SK-N-SH (cell line): Measurements from ENCODE around the gene KRT32. TPM values are rescaled to one million over a fixed set of nuclear protein-coding genes. Genes with fewer than 3 reads are reported as not detected.
A peak's percentile ranks its signal among the peaks of the same experiment; 100 is the strongest.

Source experiments
- CTCF ChIA-PET: fragments of 300-600, 350-600 bp; formaldehyde crosslinking; extraction: SDS; loops from one replicate; lab custom pipeline; 2021; lab: Yijun Ruan, JAX
- POLR2A ChIA-PET: fragments of 350-600 bp; sonication (Branson Sonifier 250); formaldehyde crosslinking; extraction: SDS; loops from one replicate; lab custom pipeline; 2020; ENCODE audit warnings: antibody characterized with exemption, inconsistent platforms; lab: Yijun Ruan, JAX
- DNase-seq: peaks from one replicate; pipeline ENCODE4 v3.0.0; 2012
- H2AFZ ChIP-seq: fragments of 200-600 bp; sonication (generic); 2 replicates; pipeline ENCODE4 v1.8.1; 2016; ENCODE audit warnings: antibody characterized with exemption, mild to moderate bottlenecking, low read depth
- H3F3A ChIP-seq: fragments of 200-600 bp; sonication (generic); replicated peaks from 2 replicates; pipeline ENCODE3; 2016; ENCODE audit warnings: antibody characterized with exemption, mild to moderate bottlenecking; ENCODE audit not compliant: insufficient read depth
- H3K27ac ChIP-seq, 2 experiments: fragments of 200-500 bp in 1 of 2; fragments of 200-600 bp in 1 of 2; sonication (Bioruptor generic) in 1 of 2; sonication (generic), shearing (Covaris generic) in 1 of 2; 2 replicates each; pipeline versions ENCODE4 v1.5.1 to v1.6.1; 2014 to 2016; ENCODE audit warnings: low read depth in 2 of 2, inconsistent platforms in 1 of 2, low read length in 1 of 2, mild to moderate bottlenecking in 1 of 2, mixed read lengths in 1 of 2
- H3K27me3 ChIP-seq: fragments of 200-600 bp; sonication (generic), shearing (Covaris generic); 2 replicates; pipeline ENCODE4 v1.6.1; 2016; ENCODE audit warnings: mixed run types; ENCODE audit not compliant: insufficient read depth
- H3K36me3 ChIP-seq, 2 experiments: fragments of 200-500 bp in 1 of 2; fragments of 200-600 bp in 1 of 2; sonication (Bioruptor generic) in 1 of 2; sonication (generic) in 1 of 2; replicated peaks in 1 of 2; 2 replicates each; pipeline versions ENCODE3 to v1.5.1; 2014 to 2016; ENCODE audit warnings: low read length in 1 of 2, mild to moderate bottlenecking in 1 of 2; ENCODE audit not compliant: insufficient read depth in 2 of 2, control insufficient read depth in 1 of 2
- H3K4me1 ChIP-seq, 2 experiments: fragments of 200-500 bp in 1 of 2; fragments of 200-600 bp in 1 of 2; sonication (Bioruptor generic) in 1 of 2; sonication (generic), shearing (Covaris generic) in 1 of 2; 2 replicates each; pipeline versions ENCODE4 v1.5.1 to v1.6.1; 2014 to 2016; ENCODE audit warnings: low read depth in 1 of 2, low read length in 1 of 2, mixed run types in 1 of 2; ENCODE audit not compliant: insufficient read depth in 2 of 2, control insufficient read depth in 1 of 2
- H3K4me2 ChIP-seq: fragments of 200-600 bp; sonication (generic), shearing (Covaris generic); 2 replicates; pipeline ENCODE4 v1.6.1; 2017; ENCODE audit warnings: mixed run types
- H3K4me3 ChIP-seq, 2 experiments: fragments of 200-500 bp in 1 of 2; fragments of 200-600 bp in 1 of 2; sonication (Bioruptor generic) in 1 of 2; sonication (generic), shearing (Covaris generic) in 1 of 2; 2 replicates each; pipeline versions ENCODE4 v1.5.1 to v1.8.1; 2014 to 2016; ENCODE audit warnings: low read depth in 2 of 2, inconsistent platforms in 1 of 2, low read length in 1 of 2, mild to moderate bottlenecking in 1 of 2, mixed read lengths in 1 of 2, moderate library complexity in 1 of 2
- H3K79me2 ChIP-seq: fragments of 200-600 bp; sonication (generic); 2 replicates; pipeline ENCODE4 v1.8.1; 2017; ENCODE audit warnings: mild to moderate bottlenecking; ENCODE audit not compliant: insufficient read depth
- H3K9ac ChIP-seq: fragments of 200-600 bp; sonication (generic); 2 replicates; pipeline ENCODE4 v1.6.1; 2017; ENCODE audit warnings: mixed run types
- H3K9me2 ChIP-seq: fragments of 200-600 bp; sonication (generic); 2 replicates; pipeline ENCODE4 v1.6.1; 2017; ENCODE audit warnings: mixed run types
- H3K9me3 ChIP-seq: fragments of 200-600 bp; sonication (generic); 2 replicates; pipeline ENCODE4 v1.6.1; 2017; ENCODE audit warnings: mixed run types, mild to moderate bottlenecking, moderate library complexity
- H4K20me1 ChIP-seq: fragments of 200-600 bp; sonication (generic); 2 replicates; pipeline ENCODE4 v1.6.1; 2017; ENCODE audit warnings: mild to moderate bottlenecking, mixed run types; ENCODE audit not compliant: insufficient read depth
- CHD2 ChIP-seq: fragments of 150-350 bp; IDR thresholded peaks from 2 replicates; pipeline ENCODE4 v1.6.1; 2018; ENCODE audit warnings: low read length; ENCODE audit not compliant: partially characterized antibody
- CTCF ChIP-seq: fragments of 200-600 bp; sonication (generic); IDR thresholded peaks from 2 replicates; pipeline ENCODE4 v1.6.1; 2017; ENCODE audit warnings: antibody characterized with exemption, mild to moderate bottlenecking, moderate library complexity
- EP300 ChIP-seq, 2 experiments: IDR thresholded peaks; 2 replicates each; pipeline versions ENCODE4 v1.4.0 to v1.6.1; 2012; ENCODE audit warnings: borderline replicate concordance in 1 of 2, low read depth in 1 of 2, low read length in 1 of 2
- EZH2phosphoT487 ChIP-seq: fragments of 200-600 bp; sonication (generic); IDR thresholded peaks from 2 replicates; pipeline ENCODE4 v1.6.1; 2017; ENCODE audit warnings: low read depth, mixed run types, mild to moderate bottlenecking, antibody characterized with exemption, moderate library complexity, borderline replicate concordance
- FOSL2 ChIP-seq: IDR thresholded peaks from 2 replicates; pipeline ENCODE4 v1.4.0; 2012; ENCODE audit warnings: low read depth, mild to moderate bottlenecking, moderate library complexity, borderline replicate concordance
- GATA2 ChIP-seq: sonication (generic); formaldehyde crosslinking; IDR thresholded peaks from 2 replicates; pipeline ENCODE4 v1.5.0; 2020; ENCODE audit warnings: mild to moderate bottlenecking, missing genetic modification reagents
- MEF2A ChIP-seq: IDR thresholded peaks from 2 replicates; pipeline ENCODE4 v1.4.0; 2012; ENCODE audit warnings: low read depth, borderline replicate concordance
- MXI1 ChIP-seq: IDR thresholded peaks from 2 replicates; pipeline ENCODE4 v1.6.1; 2012; ENCODE audit warnings: mild to moderate bottlenecking, low read depth, low read length, improper control_type of control experiment
- PBX3 ChIP-seq: IDR thresholded peaks from 2 replicates; pipeline ENCODE4; 2012
- POLR2AphosphoS5 ChIP-seq: IDR thresholded peaks from 2 replicates; pipeline ENCODE4 v1.6.1; 2012; ENCODE audit warnings: low read depth, low read length
- RAD21 ChIP-seq: IDR thresholded peaks from 2 replicates; pipeline ENCODE4 v1.6.1; 2012; ENCODE audit warnings: mild to moderate bottlenecking, low read length
- RFX5 ChIP-seq: IDR thresholded peaks from 2 replicates; pipeline ENCODE4 v1.6.1; 2012; ENCODE audit warnings: mild to moderate bottlenecking, improper control_type of control experiment, low read length
- SIN3A ChIP-seq: IDR thresholded peaks from 2 replicates; pipeline ENCODE4 v1.6.1; 2012; ENCODE audit warnings: low read depth, mild to moderate bottlenecking, low read length, moderate library complexity, borderline replicate concordance
- TEAD4 ChIP-seq: IDR thresholded peaks from 2 replicates; pipeline ENCODE4 v1.4.0; 2012; ENCODE audit warnings: mild to moderate bottlenecking, borderline replicate concordance; ENCODE audit not compliant: insufficient read depth
- ZBTB33 ChIP-seq: IDR thresholded peaks from 2 replicates; pipeline ENCODE4 v1.4.0; 2012; ENCODE audit warnings: low read depth, borderline replicate concordance
- WGBS: methylation state at CpG from one replicate; pipeline ENCODE4 v1.1.6; 2017; ENCODE audit warnings: low lambda C conversion rate; 5-methylcytosine and 5-hydroxymethylcytosine counted together
- polyA plus RNA-seq, 3 experiments: library from polyadenylated mRNA; depleted of rRNA; stranded (reverse); fragments of >200 nt; gene quantifications; 2 replicates each; pipeline ENCODE4 v1.2.3, GENCODE V29; 2012

The KRT32 gene
- polyA plus RNA-seq, 1 of the 3 experiments (the other 2 are of a cell fraction), result not detected

- H3K4me2 ChIP-seq, result no peak overlapping the region
- H3K36me3 ChIP-seq, result no peaks in the 10 kb centered on the region
- H3K27me3 ChIP-seq, result no peaks in the 10 kb centered on the region
- peaks cover 11% of the 10 kb centered on the region in 2 experiments; a peak in 2 of 4 replicates for H3K4me1 ChIP-seq
- no peaks in the 10 kb centered on the region for H3K9me2 ChIP-seq
- H3K79me2 ChIP-seq, result no peaks in the 10 kb centered on the region
- no peaks in the 10 kb centered on the region for H4K20me1 ChIP-seq
- DNase-seq, result no peak
- no peak overlapping the region for H3K27ac ChIP-seq
- H3K9ac ChIP-seq, result no peak overlapping the region
- no peaks in the 10 kb centered on the region for H3F3A ChIP-seq
- no peaks in the 10 kb centered on the region; the same call in 1 of the 2 replicates for H3K9me3 ChIP-seq
- ChIA-PET CTCF (interaction anchor here (0.7 to 2.4 kb wide), 2 partner anchors 35 to 81 kb away, joined by 3 to 11 read pairs; no protein-coding TSS in a partner anchor), POLR2A (no interaction called here)
- TF ChIP-seq SIN3A, result no peak
- TF ChIP-seq CTCF, result no peak
- H2AFZ ChIP-seq, result no peak overlapping the region
- H3K4me3 ChIP-seq, result no peak overlapping the region
These were observed 1.2 kb upstream of the KRT32 start for GRCh38 chr17:41468346-41468745.

- no peaks in the 10 kb centered on the region for H3K79me2 ChIP-seq
- CTCF ChIA-PET, result interaction anchor here (0.9 to 1.5 kb wide), 3 partner anchors 11 to 196 kb away, joined by 3 read pairs; no protein-coding TSS in a partner anchor
- DNase-seq, result no peak
- no peak overlapping the region for H2AFZ ChIP-seq
- no peaks in the 10 kb centered on the region for H3K36me3 ChIP-seq
- H4K20me1 ChIP-seq, result no peaks in the 10 kb centered on the region
- 20% methylated on average over 4 of the region's 4 CpGs for WGBS
- no peak overlapping the region for H3K27ac ChIP-seq
- no peaks in the 10 kb centered on the region for H3F3A ChIP-seq
- H3K4me2 ChIP-seq, result no peak overlapping the region
- H3K27me3 ChIP-seq, result no peaks in the 10 kb centered on the region
- H3K9me2 ChIP-seq, result no peaks in the 10 kb centered on the region
- peaks cover 11% of the 10 kb centered on the region in 2 experiments; a peak in 2 of 4 replicates for H3K4me1 ChIP-seq
- H3K9me3 ChIP-seq, result no peaks in the 10 kb centered on the region; the same call in 1 of the 2 replicates
- no peak overlapping the region for H3K9ac ChIP-seq
- no peak overlapping the region for H3K4me3 ChIP-seq
- POLR2A ChIA-PET, result no interaction called here
- no peak for TF ChIP-seq RAD21
These were observed 375 bp upstream of the KRT32 start for GRCh38 chr17:41467561-41467960.

- Histone ChIP-seq H3K9me3 (no peaks in the 10 kb centered on the region), H3K9me2 (no peaks in the 10 kb centered on the region), H4K20me1 (no peaks in the 10 kb centered on the region), H3K36me3 (no peaks in the 10 kb centered on the region), H3F3A (no peaks in the 10 kb centered on the region), H3K4me2 (peak overlapping the region; percentile 41; the same call in 1 of the 2 replicates), H3K27ac (no peak overlapping the region), H3K27me3 (no peaks in the 10 kb centered on the region), H3K9ac (no peak overlapping the region), H2AFZ (no peak overlapping the region), H3K4me3 (no peak overlapping the region), H3K4me1 (peaks cover 11 to 17% of the 10 kb centered on the region in 2 experiments; a peak in 2 of 4 replicates), H3K79me2 (no peaks in the 10 kb centered on the region)
- ChIA-PET POLR2A (no interaction called here), CTCF (interaction anchor here (1.2 kb wide), 1 partner anchor 84 kb away, joined by 7 read pairs; no protein-coding TSS in a partner anchor)
- WGBS, result 14% methylated on average over 5 of the region's 6 CpGs
- no peak for DNase-seq
- TF ChIP-seq RAD21 (no peak), POLR2AphosphoS5 (no peak), ZBTB33 (no peak), TEAD4 (no peak), MEF2A (no peak), RFX5 (no peak), PBX3 (no peak; the same call in 1 of the 2 replicates), EZH2phosphoT487 (no peak), EP300 (IDR thresholded peaks at IDR 0.05; ENCODE audit: borderline replicate concordance in 1 of 2, low read depth in 1 of 2, low read length in 1 of 2) (0 out of 4 replicates have a peak, but pooled peaks of 1 of the 2 experiments have one; percentile 33), CHD2 (no peak), FOSL2 (peak; percentile 62; the same call in 1 of the 2 replicates), MXI1 (no peak), GATA2 (CRISPR knock-in tag) (no peak)
These were observed 2.5 kb downstream of the KRT32 start for GRCh38 chr17:41464682-41465081.
